NCI-H2196 (cell line): Measurements from ENCODE around the gene LRRFIP2.

Experiments
- DNase-seq: peaks from one replicate; lab custom pipeline; 2025; ENCODE audit not compliant: unreplicated experiment; lab: John Stamatoyannopoulos, UW

LRRFIP2 gene

DNA sequence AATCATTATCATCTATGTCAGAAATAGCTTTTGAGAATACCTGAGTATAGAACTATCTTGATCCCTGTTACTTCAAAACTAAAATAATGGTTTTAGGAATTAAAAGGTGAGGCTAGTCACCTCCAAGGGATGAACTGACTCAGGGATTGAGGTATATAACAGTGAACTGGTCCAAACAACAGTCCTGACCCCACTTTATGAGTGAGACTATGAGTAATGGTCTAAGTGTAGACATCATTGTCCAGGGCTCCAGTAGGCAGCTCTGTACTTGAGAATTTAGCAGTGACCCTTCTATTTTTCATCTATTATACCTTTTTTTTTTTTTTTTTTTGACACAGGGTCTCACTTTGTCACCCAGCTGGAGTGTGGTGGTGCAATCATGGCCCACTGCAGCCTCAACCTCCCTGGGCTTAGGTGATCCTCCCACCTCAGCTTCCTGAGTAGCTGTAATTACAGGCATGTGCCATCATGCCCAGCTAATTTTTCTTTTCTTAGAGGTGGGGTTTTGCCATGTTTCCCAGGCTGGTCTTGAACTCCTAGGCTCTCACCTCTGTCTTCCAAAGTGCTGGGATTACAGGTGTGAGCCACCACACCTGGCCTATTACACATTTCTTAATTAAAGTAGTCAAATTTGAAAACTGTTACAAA lies 144.7 kb downstream of the LRRFIP2 start:
- DNase-seq = no peak

DNA sequence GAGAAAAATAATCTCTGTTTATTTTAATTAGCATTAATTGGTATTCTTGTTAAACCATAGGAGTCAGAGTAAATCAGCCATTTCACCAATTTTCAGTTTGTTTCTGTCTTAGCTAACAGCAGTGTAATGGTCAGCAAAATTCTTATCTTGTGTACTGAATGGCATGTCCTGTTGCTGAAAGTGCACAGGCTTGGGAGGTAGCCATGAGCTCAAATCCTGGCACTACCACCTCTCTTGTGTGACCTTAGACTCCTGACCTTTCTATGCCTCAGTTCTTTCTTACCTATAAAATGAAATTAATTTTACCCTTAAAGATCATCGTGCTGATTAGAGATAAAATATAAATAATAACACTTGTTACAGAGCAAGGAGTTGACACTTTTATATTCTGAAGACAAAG lies 145.3 kb downstream of the LRRFIP2 start:
- DNase-seq = no peak

DNA sequence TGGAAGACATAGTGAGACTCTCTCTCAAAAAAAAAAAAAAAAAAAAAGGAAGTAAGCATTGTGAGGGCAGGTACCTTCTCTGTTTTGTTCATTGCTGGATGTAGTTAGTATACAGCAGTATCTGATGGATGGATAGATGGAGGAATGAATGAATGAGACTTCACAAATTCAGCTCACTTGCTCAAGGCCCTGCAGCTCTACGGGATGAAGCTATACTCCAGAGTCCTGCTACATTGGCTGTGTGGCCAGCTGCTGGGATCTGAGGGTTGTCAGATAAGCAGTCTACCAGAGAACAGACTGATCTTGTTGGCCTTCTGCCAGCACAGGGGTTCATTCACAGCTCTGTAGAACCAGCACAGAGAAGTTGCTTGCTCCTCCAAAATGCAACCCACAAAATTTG lies 146.1 kb downstream of the LRRFIP2 start:
- no peak for DNase-seq

DNA sequence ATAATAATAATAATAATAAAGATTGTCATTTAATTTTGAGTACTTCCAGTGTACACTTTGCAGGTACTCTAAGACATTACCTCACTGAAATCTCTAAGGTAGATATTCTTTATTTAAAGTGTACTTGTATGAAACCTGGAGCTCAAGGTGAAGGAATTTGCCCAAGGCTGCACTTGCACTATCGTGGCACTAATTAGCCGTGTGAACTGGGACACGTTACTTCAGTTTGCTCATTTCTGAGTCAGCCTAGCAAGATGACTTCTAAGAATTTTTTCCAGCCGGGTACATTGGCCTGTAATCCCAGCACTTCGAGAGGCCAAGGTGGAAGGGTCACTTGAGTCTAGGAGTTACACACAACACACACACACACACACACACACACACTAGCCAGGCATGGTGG lies 147.5 kb downstream of the LRRFIP2 start:
- DNase-seq = no peak

DNA sequence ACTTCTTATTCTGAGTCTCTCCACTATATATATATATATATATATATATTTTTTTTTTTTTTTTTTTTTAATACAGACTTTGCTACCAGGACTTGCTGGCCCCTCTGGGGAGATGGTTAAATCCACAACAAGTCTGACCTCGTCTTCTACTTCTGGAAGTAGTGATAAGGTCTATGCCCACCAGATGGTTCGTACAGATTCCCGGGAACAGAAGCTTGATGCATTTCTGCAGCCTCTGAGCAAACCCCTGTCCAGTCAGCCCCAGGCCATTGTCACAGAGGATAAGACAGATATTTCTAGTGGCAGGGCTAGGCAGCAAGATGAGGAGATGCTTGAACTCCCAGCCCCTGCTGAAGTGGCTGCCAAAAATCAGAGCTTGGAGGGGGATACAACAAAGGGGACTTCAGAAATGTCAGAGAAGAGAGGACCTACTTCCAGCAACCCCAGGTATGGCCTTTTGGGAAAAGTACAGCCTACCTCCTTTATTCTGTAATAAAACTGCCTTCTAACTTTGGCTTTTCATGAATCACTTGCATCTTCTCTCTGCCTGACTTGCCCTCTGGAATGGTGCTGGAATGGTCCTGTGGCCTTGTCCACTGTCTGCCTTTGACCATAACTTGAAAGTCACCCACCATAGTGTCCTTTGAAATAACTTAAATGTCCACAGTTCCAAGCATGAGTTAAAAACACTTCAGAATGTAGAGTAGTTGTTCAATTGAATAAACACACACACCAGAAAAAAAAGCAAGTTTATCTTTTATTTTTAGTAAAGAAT lies 148.6 kb downstream of the LRRFIP2 start:
- no peak for DNase-seq

DNA sequence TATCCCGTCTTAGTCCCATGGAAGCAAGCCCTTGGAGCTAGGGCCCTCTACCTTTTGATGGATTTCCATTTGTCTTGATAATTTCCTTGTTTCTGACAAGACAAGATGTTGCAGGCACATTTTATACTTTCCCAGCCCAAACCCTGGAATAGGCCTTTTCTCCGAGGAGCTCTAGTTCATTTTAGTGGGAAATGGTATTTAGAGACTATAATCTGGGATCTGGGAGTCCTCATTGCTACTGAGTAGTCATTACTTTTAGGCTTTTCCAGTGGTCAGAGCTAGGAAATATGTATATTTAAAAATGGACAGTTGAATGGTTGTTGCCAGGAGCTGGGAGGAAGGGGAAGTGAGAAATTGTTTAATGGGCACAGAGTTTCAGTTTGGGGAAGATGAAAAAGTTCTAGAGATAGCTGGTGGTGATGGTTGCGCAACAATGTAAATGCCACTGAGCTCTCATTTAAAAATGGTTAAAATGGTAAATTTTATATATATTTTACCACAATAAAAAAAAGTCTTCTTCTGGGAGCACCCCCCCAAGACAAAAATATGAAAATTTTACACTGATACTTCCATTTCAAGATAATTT lies 149.5 kb downstream of the LRRFIP2 start:
- DNase-seq = no peak

GRCh38 chr3:37024092-37024491 lies 150.3 kb downstream of the LRRFIP2 start:
- DNase-seq = no peak

DNA sequence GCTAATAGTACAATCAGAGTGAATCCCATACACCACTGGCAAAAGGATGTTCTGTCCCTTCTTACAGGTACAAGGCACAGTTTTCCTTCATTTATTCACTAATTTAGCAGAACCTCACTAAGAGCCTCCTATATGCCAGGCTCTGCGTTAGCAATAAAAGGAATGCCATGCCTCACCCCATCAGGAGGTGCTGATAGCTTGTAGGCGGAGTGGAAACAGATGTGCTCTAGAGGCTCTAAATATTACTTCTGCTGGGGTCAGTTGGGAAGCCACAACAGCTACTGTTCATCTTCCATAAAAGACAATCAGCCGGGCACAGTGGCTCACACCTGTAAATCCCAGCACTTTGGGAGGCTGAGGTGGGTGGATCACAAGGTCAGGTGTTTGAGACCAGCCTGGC lies 156.7 kb downstream of the LRRFIP2 start:
- DNase-seq = no peak

DNA sequence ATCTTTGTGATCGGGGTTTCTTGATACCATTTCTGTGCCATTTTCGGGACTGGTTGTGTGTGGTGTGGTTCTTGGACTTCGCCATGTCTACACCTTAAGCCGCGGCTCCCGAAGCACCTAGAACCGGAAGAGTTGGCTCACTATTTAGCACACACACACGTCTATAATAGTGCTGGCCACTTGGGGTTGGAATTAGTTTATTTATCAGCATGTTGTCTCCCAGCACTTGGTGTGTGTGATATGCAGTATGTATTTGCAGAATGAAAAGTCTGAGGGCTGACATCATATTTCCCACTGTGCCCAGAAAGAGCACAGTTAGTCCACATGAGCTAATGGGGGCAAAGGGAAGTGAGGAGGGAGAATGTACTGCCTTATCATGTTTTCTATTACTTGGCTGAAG lies 157.5 kb downstream of the LRRFIP2 start:
- no peak for DNase-seq

DNA sequence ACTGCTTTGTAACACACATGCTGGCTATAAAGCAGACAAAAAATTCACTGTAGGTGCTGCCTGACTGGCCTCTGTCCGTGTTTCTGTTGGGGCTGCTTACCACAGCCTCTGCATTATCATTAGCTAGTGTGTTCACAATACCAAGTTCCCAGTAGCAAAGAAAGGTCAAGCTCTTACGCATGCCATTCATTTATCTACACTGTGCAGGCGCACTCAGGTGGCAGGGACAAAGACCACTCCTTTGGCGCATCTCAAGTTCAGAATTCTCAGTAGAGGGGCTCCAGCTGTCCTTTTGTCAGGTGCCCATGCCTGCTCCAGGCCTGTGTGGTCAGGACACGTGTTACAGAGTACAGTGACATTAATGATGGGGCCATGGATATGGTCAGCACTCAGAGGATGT lies 158.7 kb downstream of the LRRFIP2 start:
- no peak for DNase-seq

GRCh38 chr3:37014620-37015019 lies 159.8 kb downstream of the LRRFIP2 start:
- DNase-seq = no peak
